Astrocyte (in vitro differentiated cells and primary cell): ENCODE data around the gene PAPSS2.

ENCODE experiments used
- CTCF ChIP-seq: IDR thresholded peaks from 2 replicates; pipeline ENCODE4 v1.5.1; 2011; ENCODE audit warnings: low read depth, mild to moderate bottlenecking, inconsistent platforms, low read length, moderate library complexity; ENCODE audit not compliant: insufficient read depth
- EZH2 ChIP-seq: IDR thresholded peaks from 2 replicates; pipeline ENCODE4 v1.6.1; 2012; ENCODE audit warnings: mild to moderate bottlenecking, low read length, inconsistent platforms; ENCODE audit not compliant: insufficient read depth

GRCh38 chr10:87750817-87751216 is 91.1 kb downstream of the PAPSS2 start:
- TF ChIP-seq CTCF (no peak), EZH2 (no peak)
